CD14-positive monocyte (primary cell): ENCODE data around the gene DMAC2. TPM values are rescaled to one million over a fixed set of nuclear protein-coding genes. Genes with fewer than 3 reads are reported as not detected.
"Not testable (repeated sequence)": the region's sequence is repeated elsewhere in the genome, so short reads cannot be mapped to it uniquely, and the experiment has no call there.

Experiments
- DNase-seq, 3 donors: peaks; one replicate each; pipeline ENCODE4 v3.0.0-alpha.2; 2011 to 2022
- H2AFZ ChIP-seq: 2 replicates; pipeline ENCODE4 v1.6.0; 2012; ENCODE audit warnings: mild to moderate bottlenecking, low read depth, low read length, inconsistent platforms; ENCODE audit not compliant: insufficient read depth, poor library complexity, severe bottlenecking
- H3K27ac ChIP-seq, 2 donors: 1 replicate in 1 of 2; 2 replicates in 1 of 2; pipeline ENCODE4 v1.5.1; 2012 to 2013; ENCODE audit warnings: low read length in 2 of 2, control low read depth in 1 of 2, inconsistent platforms in 1 of 2, low read depth in 1 of 2, mild to moderate bottlenecking in 1 of 2
- H3K27me3 ChIP-seq, 2 donors: one replicate each; pipeline versions ENCODE4 v1.6.0 to v1.6.1; 2011 to 2013; ENCODE audit warnings: low read length in 2 of 2; ENCODE audit not compliant: control insufficient read depth in 2 of 2, insufficient read depth in 2 of 2
- H3K36me3 ChIP-seq, 2 donors: replicated peaks in 1 of 2; 1 replicate in 1 of 2; 2 replicates in 1 of 2; pipeline versions ENCODE4 v1.5.1 to v1.6.1; 2012 to 2013; ENCODE audit warnings: low read length in 2 of 2, control low read depth in 1 of 2, inconsistent platforms in 1 of 2, mild to moderate bottlenecking in 1 of 2; ENCODE audit not compliant: insufficient read depth in 2 of 2, control insufficient read depth in 1 of 2
- H3K4me1 ChIP-seq, 2 donors: 1 replicate in 1 of 2; 2 replicates in 1 of 2; pipeline versions ENCODE4 v1.5.1 to v1.6.1; 2012 to 2013; ENCODE audit warnings: low read length in 2 of 2, control low read depth in 1 of 2, inconsistent platforms in 1 of 2, mild to moderate bottlenecking in 1 of 2, moderate library complexity in 1 of 2; ENCODE audit not compliant: insufficient read depth in 2 of 2, control insufficient read depth in 1 of 2
- H3K4me2 ChIP-seq: replicated peaks from 2 replicates; pipeline ENCODE3; 2012; ENCODE audit warnings: low read length, moderate library complexity, mild to moderate bottlenecking; ENCODE audit not compliant: poor library complexity, severe bottlenecking; ENCODE audit errors: extremely low read depth
- H3K4me3 ChIP-seq, 3 experiments: fragments of 200-600 bp in 1 of 3; sonication (generic) in 1 of 3; replicated peaks in 1 of 3; 1 replicate in 2 of 3; 2 replicates in 1 of 3; pipeline ENCODE4 v1.5.1; 2011 to 2013; ENCODE audit warnings: low read length in 3 of 3, mild to moderate bottlenecking in 3 of 3, control low read depth in 2 of 3, low read depth in 2 of 3, inconsistent platforms in 1 of 3, moderate library complexity in 1 of 3
- H3K79me2 ChIP-seq: 2 replicates; pipeline ENCODE4 v1.6.0; 2012; ENCODE audit warnings: mild to moderate bottlenecking, control low read depth, inconsistent platforms, low read length, moderate library complexity; ENCODE audit not compliant: insufficient read depth
- H3K9ac ChIP-seq: 2 replicates; pipeline ENCODE4 v1.6.0; 2017; ENCODE audit warnings: low read length, mild to moderate bottlenecking; ENCODE audit not compliant: insufficient read depth, poor library complexity, severe bottlenecking
- H3K9me3 ChIP-seq, 2 donors: replicated peaks in 1 of 2; 1 replicate in 1 of 2; 2 replicates in 1 of 2; pipeline versions ENCODE4 v1.5.1 to v1.6.1; 2012 to 2013; ENCODE audit warnings: low read length in 2 of 2, control low read depth in 1 of 2; ENCODE audit not compliant: control insufficient read depth in 1 of 2, insufficient read depth in 1 of 2
- H4K20me1 ChIP-seq: 2 replicates; pipeline ENCODE4 v1.6.0; 2012; ENCODE audit warnings: mild to moderate bottlenecking, low read length, control low read depth, moderate library complexity; ENCODE audit not compliant: insufficient read depth
- H3K27ac Mint-ChIP-seq, 7 donors: one replicate each; pipeline ENCODE4 v1.8.0; 2020; ENCODE audit warnings: mild to moderate bottlenecking in 7 of 7, mixed read lengths in 7 of 7, moderate library complexity in 6 of 7, inconsistent platforms in 2 of 7
- H3K27me3 Mint-ChIP-seq, 3 donors: one replicate each; pipeline ENCODE4 v1.8.0; 2021 to 2022; ENCODE audit warnings: low read depth in 3 of 3, mild to moderate bottlenecking in 3 of 3, mixed read lengths in 3 of 3, moderate library complexity in 3 of 3, inconsistent platforms in 1 of 3
- H3K36me3 Mint-ChIP-seq, 2 donors: one replicate each; pipeline ENCODE4 v1.8.0; 2020; ENCODE audit warnings: mixed read lengths in 2 of 2, inconsistent platforms in 1 of 2, mild to moderate bottlenecking in 1 of 2
- H3K4me1 Mint-ChIP-seq: one replicate; pipeline ENCODE4 v1.8.0; 2020; ENCODE audit warnings: mild to moderate bottlenecking, mixed read lengths
- H3K4me3 Mint-ChIP-seq, 2 donors: one replicate each; pipeline ENCODE4 v1.8.0; 2020; ENCODE audit warnings: mild to moderate bottlenecking in 2 of 2, mixed read lengths in 2 of 2, moderate library complexity in 1 of 2
- H3K9me3 Mint-ChIP-seq, 7 donors: one replicate each; pipeline ENCODE4 v1.8.0; 2020 to 2022; ENCODE audit warnings: mixed read lengths in 7 of 7, mild to moderate bottlenecking in 6 of 7, moderate library complexity in 6 of 7, inconsistent platforms in 2 of 7
- CTCF ChIP-seq: fragments of 200-600 bp; IDR thresholded peaks from one replicate; pipeline ENCODE4 v1.8.0; 2022; ENCODE audit warnings: antibody characterized with exemption, mild to moderate bottlenecking
- WGBS: methylation state at CpG from one replicate; pipeline ENCODE4 v1.1.5; 2013; ENCODE audit warnings: missing lambda C conversion rate; ENCODE audit not compliant: insufficient coverage; 5-methylcytosine and 5-hydroxymethylcytosine counted together
- intact Hi-C, 2 donors: fragments of 100-400 bp; cut with micrococcal nuclease; formaldehyde crosslinking; loops; one replicate each; pipeline versions ENCODE4 v1.15.0 to v1.15.1; 2023
- polyA plus RNA-seq, 3 donors: library from polyadenylated mRNA; depleted of rRNA in 1 of 3; unstranded in 2 of 3; stranded (reverse) in 1 of 3; fragments of 300-500 nt in 2 of 3; fragments of >200 nt in 1 of 3; fragmentation: Illumina TruSeq in 2 of 3; gene quantifications; 1 replicate in 2 of 3; 2 replicates in 1 of 3; pipeline ENCODE4 v1.2.3, GENCODE V29; 2012 to 2021

The DMAC2 gene
- polyA plus RNA-seq, 3 donors = 33.2 to 48.0 (median 43.8) TPM

GRCh38 chr19:41386442-41386841 is 53.3 kb downstream of the DMAC2 start:
- no peak overlapping the region for H3K4me3 ChIP-seq
- H3K79me2 ChIP-seq = no peaks in the 10 kb centered on the region
- peaks cover 0 to 3% (median 0%) of the 10 kb centered on the region in 3 donors for H3K27me3 Mint-ChIP-seq
- H3K4me1 ChIP-seq = peaks cover 0 to 5% of the 10 kb centered on the region in 2 donors
- H3K27me3 ChIP-seq = no peaks in the 10 kb centered on the region
- H4K20me1 ChIP-seq = no peaks in the 10 kb centered on the region
- no peaks in the 10 kb centered on the region for H3K9me3 Mint-ChIP-seq
- H3K4me2 ChIP-seq = no peak overlapping the region
- no peak overlapping the region for H3K9ac ChIP-seq
- DNase-seq = no peak
- H3K36me3 ChIP-seq = peaks cover 61 to 93% of the 10 kb centered on the region in 2 donors
- peaks cover 7% of the 10 kb centered on the region for H3K4me1 Mint-ChIP-seq
- H3K9me3 ChIP-seq = no peaks in the 10 kb centered on the region
- intact Hi-C loops = no loop called here
- H3K36me3 Mint-ChIP-seq = peaks cover 69 to 87% of the 10 kb centered on the region in 2 donors
- no peak overlapping the region for H3K4me3 Mint-ChIP-seq
- peak overlapping the region in 1 of 2 donors; percentile 26 for H3K27ac ChIP-seq
- no peak overlapping the region for H2AFZ ChIP-seq
- 100% methylated on average over 1 of the region's 13 CpGs for WGBS
- no peak for TF ChIP-seq CTCF
- no peak overlapping the region for H3K27ac Mint-ChIP-seq

- peaks cover 52 to 76% of the 10 kb centered on the region in 2 donors for H3K36me3 Mint-ChIP-seq
- no peak for TF ChIP-seq CTCF
- Histone ChIP-seq H4K20me1 (no peaks in the 10 kb centered on the region), H3K27me3 (no peaks in the 10 kb centered on the region), H3K4me3 (no peak overlapping the region), H3K79me2 (no peaks in the 10 kb centered on the region), H3K9ac (no peak overlapping the region), H3K36me3 (peaks cover 43 to 73% of the 10 kb centered on the region in 2 donors), H2AFZ (no peak overlapping the region), H3K4me1 (peaks cover 14 to 22% of the 10 kb centered on the region in 2 donors), H3K27ac (no peak overlapping the region), H3K4me2 (no peak overlapping the region), H3K9me3 (no peaks in the 10 kb centered on the region)
- intact Hi-C loops = no loop called here
- peak overlapping the region in 2 of 7 donors; percentile 75 to 76 for H3K27ac Mint-ChIP-seq
- no peak for DNase-seq
- peaks cover 19% of the 10 kb centered on the region for H3K4me1 Mint-ChIP-seq
- no peaks in the 10 kb centered on the region for H3K9me3 Mint-ChIP-seq
- H3K27me3 Mint-ChIP-seq = peaks cover 0 to 2% (median 0%) of the 10 kb centered on the region in 3 donors
- WGBS = no CpG with 5 or more reads among the region's 5 CpGs
- H3K4me3 Mint-ChIP-seq = no peak overlapping the region
These were observed 55.4 kb downstream of the DMAC2 start for GRCh38 chr19:41384351-41384750.

- Histone ChIP-seq H3K79me2 (peaks cover 13% of the 10 kb centered on the region), H3K36me3 (peaks cover 27 to 49% of the 10 kb centered on the region in 2 donors), H3K4me1 (peaks cover 41 to 45% of the 10 kb centered on the region in 2 donors)
- H3K36me3 Mint-ChIP-seq = peaks cover 30 to 61% of the 10 kb centered on the region in 2 donors
- H4K20me1 ChIP-seq, H3K27ac ChIP-seq, H3K4me3 ChIP-seq, H3K9ac ChIP-seq, intact Hi-C loops, DNase-seq, H3K4me3 Mint-ChIP-seq, H3K4me2 ChIP-seq, H3K27me3 ChIP-seq, H3K9me3 ChIP-seq, H3K9me3 Mint-ChIP-seq, H2AFZ ChIP-seq, H3K27me3 Mint-ChIP-seq: not testable (repeated sequence)
- H3K27ac Mint-ChIP-seq = peak overlapping the region in 1 of 7 donors; percentile 54
- peaks cover 39% of the 10 kb centered on the region for H3K4me1 Mint-ChIP-seq
- 97% methylated on average over 5 of the region's 8 CpGs for WGBS
These were observed 58.2 kb downstream of the DMAC2 start for GRCh38 chr19:41381536-41381935.
